NCI-H510A treated with DMSO at 0.1 percent for 48 hours (cell line): ENCODE measurements around the gene PRDM11.

Experiments
- DNase-seq: peaks from one replicate; lab custom pipeline; 2025; lab: John Stamatoyannopoulos, UW

PRDM11 gene

GRCh38 chr11:45178223-45178622 lies 31.8 kb downstream of the PRDM11 start:
- DNase-seq: no peak

GRCh38 chr11:45178890-45179671 lies 32.6 kb downstream of the PRDM11 start:
- no peak for DNase-seq

DNA sequence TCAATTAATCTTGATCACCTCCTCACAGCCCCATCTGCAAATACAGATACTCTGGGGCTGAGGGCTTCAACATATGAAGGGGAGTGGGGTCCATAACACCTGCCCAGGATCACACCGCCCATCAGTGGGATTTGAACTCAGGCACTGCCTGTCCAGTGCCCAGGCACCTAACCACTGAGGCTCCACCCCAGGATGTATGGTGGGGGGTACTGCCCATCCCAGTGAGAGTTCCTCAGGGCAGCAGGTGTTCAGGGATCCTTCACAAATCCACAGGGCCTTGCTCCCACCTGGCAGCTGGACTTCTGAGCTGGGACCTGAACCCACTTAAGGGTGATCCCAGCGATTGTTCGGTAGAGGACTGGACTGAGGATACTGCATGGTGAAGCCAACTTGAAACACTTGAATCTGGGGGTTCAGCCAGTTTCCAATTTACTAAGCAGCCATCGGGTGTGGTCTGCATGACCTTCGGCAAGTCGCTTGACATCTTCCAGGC lies 33.3 kb downstream of the PRDM11 start:
- DNase-seq: no peak

- DNase-seq: peak; percentile 4
Measured at GRCh38 chr11:45180179-45180847, 33.9 kb downstream of the PRDM11 start.

- no peak for DNase-seq
Measured at GRCh38 chr11:45180848-45181192, 34.4 kb downstream of the PRDM11 start.

- no peak for DNase-seq
Measured at GRCh38 chr11:45181193-45181888, 34.9 kb downstream of the PRDM11 start.

- no peak for DNase-seq
Measured at GRCh38 chr11:45181889-45182550, 35.6 kb downstream of the PRDM11 start.

GRCh38 chr11:45182902-45183301 lies 36.5 kb downstream of the PRDM11 start:
- DNase-seq: no peak

GRCh38 chr11:45184640-45185039 lies 38.2 kb downstream of the PRDM11 start:
- DNase-seq: no peak

DNA sequence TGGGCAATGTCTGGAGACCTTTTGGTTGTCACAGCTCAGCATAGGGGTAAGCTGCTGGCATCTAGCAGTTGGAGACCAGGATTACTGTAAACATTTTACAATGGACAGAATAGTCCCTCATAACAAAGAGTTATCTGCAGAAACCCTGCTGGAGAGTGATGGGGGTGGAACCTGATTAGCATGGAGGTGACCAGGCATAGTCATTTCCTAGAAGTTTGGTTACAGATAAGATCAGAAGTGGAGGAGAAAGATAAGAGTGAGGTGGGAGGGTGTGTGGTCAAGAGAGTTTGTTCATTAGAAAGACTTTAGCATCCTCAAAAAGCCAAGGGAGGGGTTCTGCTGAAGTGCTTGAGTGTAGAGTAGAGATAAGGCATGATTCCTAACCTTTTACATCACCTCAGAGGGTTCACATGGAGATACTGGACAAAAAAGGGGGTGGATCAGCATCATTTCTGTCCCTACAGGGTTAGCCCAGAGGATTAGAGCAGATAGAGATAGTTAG lies 38.8 kb downstream of the PRDM11 start:
- no peak for DNase-seq

GRCh38 chr11:45187375-45187774 lies 40.9 kb downstream of the PRDM11 start:
- no peak for DNase-seq

GRCh38 chr11:45188127-45188526 lies 41.7 kb downstream of the PRDM11 start:
- DNase-seq: no peak

DNA sequence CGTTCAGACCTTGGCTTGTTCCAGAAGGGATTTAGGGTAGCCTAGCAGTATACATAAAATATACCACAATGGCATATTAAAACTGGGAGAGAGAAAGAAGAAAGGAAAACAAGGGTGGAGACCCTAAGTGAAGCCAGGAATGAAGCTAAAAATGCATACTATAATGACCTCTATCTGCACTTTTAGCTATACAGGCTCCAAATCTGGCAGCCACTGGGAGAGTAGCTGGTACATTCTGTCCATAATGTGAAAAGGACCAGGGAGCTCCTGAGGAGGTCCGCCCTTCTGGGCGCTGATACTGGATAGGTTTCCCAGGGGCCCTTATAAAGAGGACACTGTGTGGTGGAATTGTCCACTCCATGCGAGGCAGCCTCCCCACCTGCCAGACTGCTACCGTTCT lies 42.8 kb downstream of the PRDM11 start:
- DNase-seq: no peak

DNA sequence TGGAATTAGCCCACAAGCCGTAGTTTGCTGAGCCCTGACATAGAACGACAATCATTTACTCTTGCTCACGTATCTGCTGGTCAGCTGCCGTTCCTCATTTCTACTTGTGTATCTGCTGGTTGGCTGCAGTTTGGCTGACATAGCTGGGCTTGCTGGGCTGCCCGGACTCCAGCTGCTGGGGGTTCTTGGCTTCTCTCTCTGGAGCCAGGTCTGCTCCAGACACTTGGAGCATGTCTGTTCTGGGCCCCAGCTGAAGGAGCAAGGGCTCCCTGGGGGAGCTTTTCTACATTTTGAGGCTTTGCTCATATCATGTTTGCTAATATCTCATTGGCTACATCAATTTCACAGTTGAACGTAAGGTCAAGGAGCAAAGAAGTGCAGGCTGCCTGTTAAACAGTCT lies 47.3 kb downstream of the PRDM11 start:
- DNase-seq: no peak

GRCh38 chr11:45204761-45205160 lies 58.3 kb downstream of the PRDM11 start:
- no peak for DNase-seq

- DNase-seq: no peak
Measured at GRCh38 chr11:45205978-45206377, 59.5 kb downstream of the PRDM11 start.

DNA sequence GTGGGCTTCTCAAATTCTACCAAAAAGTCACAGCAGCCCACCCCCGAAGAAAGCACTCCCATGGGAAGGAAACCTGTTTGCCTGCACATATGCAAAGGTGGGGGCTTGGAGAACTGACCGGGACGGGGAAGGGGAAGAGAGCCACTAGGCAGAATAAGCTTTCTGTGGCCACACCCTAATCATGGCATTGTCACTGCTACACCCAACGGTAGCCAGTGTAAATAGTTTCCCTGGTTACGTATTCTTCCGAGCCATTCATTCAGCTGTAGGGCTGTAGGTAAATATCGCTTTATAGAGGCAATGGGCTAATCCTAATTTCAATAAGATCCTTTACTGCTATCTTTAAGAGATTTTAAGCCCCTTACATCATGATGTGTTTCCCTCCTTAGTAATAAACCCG lies 61.7 kb downstream of the PRDM11 start:
- DNase-seq: peak; percentile 16

DNA sequence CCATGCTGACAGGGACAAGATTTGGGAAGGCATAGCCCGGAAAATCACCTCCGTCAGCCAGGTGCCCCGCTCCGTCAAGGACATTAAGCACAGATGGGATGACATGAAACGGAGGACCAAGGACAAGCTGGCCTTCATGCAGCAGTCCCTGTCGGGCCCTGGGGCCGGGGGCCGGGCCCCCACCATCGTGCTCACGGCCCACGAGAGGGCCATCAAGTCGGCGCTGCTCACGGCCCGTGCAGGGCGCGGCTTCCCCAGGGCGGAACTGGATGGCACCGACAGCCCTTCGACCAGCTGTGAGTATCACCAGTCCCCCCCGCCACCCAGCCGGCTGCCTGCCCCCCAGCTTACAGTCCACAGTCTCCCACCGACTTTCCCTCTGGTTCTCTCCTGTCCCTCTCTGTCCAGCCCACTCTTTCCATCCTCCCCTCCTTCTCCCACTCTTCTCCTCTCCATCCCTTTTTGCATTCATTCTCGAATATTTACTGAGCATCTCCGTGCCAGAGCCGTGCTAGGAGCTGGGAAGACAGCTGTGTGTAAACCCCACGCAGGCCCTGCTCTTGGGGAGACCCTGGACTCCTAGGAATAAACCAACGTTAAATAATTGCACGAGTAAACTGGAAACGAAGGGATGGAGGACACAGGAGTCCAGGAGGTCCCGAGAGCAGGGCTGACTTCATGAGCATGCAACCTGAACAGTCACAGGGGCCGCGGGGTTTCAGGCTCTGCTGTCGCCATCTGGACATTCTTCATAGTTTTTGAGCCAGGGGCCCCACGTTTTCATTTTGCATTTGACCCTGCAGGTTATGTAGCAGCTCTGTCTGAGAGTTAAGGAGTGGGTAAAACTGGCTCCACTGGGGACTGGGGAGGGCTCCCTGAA lies 62.8 kb downstream of the PRDM11 start:
- DNase-seq: no peak

DNA sequence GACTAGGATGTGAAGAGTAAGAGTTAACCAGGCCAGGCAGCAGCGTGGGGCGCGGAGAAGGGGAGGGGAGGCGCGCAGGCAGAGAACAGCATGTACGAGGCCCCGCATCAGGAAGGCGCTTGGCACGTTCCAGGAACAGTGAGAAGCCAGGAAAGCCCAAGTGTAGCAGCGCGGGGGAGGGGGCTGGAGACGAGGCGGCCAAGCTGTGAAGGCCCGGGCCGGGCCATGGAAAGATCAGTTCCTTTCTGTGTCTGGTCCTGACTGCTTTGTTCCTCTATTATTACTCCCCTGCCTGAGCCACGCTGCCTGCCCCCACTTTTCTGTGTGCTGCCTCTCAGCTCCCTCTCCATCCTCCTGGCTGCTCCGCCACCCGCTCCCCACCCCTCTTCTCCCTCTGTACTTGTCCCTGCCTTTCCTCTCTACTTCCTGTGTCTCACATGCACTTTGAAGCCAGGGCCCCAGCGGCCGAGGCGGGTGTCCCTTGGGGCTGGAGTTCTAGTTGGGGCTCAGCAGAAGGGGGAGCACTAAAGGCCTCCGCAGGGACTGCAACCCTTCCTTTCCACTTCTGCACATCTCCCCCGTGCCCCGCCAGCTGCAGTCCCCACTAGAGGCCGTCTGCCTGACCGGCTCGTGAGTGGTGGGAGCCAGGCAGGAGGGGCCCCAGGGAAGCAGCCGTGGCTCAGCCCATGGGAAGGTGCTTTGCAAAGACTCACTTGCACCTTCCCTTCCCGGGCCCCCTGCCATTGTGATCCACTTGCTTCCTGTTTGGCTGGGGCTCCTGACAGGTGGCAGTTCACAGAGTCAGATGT lies 63.7 kb downstream of the PRDM11 start:
- DNase-seq: peak; percentile 1

- no peak for DNase-seq
Measured at GRCh38 chr11:45210846-45211245, 64.4 kb downstream of the PRDM11 start.
